ENCODE measurements around the gene PCYOX1L. TPM values are rescaled to one million over a fixed set of nuclear protein-coding genes. Genes with fewer than 3 reads are reported as not detected.

PCYOX1L gene
- total RNA-seq, 1 donor from 2014 or later, result 21.9 TPM

Other genes with a start within 250 kb of the PCYOX1L start
- not detected in 2 replicates for gene ABLIM3, start 216.6 kb upstream of the PCYOX1L start, total RNA-seq
- gene AFAP1L1, start 86.2 kb upstream of the PCYOX1L start, total RNA-seq, result not detected in 2 replicates
- 30.4 and 30.6 TPM in 2 replicates for gene GRPEL2, start 12.5 kb upstream of the PCYOX1L start, total RNA-seq
- not detected in 2 replicates for gene IL17B, start 21.2 kb downstream of the PCYOX1L start, total RNA-seq
- 195 and 205 TPM in 2 replicates for gene CSNK1A1, start 193.4 kb downstream of the PCYOX1L start, total RNA-seq
- gene ARHGEF37, start 223.5 kb downstream of the PCYOX1L start, total RNA-seq, result 0.70 and 0.86 TPM in 2 replicates

Data from activated T-helper 1 cell treated with anti-CD3 and anti-CD28 coated beads, Interleukin-12 subunit alpha, Interleukin-12 subunit beta, Interleukin-2, Interleukin-4 antibody, amounts not matched to agents 30 ng/mL and 10 ng/mL and 1 ng/mL, durations not matched to agents 14 hours and 24 hours and 36 hours (primary cell).